ENCODE measurements around the gene ARHGEF28.
A peak's percentile ranks its signal among the peaks of the same experiment; 100 is the strongest.

Gene ARHGEF28

DNA sequence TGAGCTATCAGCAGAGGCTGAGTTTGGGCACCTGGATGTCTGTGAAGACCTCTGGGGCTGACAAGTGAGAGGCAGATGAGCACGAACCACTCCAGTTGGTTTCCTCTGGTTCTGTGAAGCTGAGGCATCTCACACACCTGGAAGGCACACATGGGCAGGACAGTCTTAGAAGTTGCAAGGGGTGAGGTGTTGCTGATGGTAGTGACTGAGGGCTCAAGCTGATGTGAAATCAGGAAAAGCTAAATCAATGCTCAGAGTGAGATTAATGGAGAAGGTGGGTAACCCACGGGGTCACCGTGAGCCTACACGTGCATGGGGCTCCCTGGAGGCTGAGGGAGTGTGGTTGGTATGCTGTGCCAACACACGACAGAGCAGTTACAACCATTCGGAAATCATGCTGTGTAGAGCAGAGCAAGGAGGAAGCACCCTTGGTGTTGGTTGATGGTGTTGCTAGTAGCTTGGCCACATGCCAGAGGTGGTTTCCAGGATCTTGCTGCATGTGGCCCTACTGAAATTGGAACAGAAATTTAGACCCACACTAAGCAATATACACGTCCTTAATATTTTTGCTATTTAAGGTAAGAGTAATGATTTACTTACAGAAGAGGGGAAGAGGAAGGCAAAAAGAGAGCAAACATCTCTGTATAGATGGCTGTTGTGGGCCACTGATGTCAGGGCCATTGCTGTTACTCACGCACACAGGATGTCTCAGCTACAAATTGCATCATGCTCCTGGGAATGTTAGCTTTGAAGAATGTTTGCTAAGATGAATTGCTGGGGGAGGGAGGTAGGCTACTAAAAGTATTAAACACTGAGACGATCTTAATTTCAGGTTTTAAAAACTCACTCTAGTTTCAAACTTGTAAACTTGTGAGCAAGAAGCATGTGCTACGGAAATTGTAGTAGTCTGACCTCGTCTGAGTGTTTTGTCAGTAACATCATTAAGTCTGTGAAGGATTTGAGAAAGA lies 170.5 kb downstream of the ARHGEF28 start:
- intact Hi-C loops (cut with DNase I), result no loop called here
- peak in 4 of 42 donors; percentile 4 to 9 (median 8) for DNase-seq

DNA sequence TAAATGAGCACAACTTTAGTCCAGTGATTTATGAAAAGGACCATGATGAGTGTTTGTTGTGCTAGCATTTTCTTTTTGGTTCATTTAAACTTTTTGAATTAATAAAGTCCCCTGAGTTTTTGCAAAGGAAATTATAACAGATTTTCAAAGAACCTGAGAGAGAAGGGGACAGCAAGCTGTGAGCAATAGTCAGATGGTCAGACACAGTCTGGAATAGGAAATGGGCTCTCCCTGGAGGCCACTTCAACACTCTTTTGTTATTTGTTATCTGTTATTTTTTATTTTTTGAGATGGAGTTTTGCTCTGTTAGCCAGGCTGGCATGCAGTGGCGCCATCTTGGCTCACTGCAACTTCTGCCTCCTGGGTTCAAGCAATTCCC lies 171.1 kb downstream of the ARHGEF28 start:
- intact Hi-C loops (cut with DNase I), result no loop called here
- no peak for DNase-seq

DNA sequence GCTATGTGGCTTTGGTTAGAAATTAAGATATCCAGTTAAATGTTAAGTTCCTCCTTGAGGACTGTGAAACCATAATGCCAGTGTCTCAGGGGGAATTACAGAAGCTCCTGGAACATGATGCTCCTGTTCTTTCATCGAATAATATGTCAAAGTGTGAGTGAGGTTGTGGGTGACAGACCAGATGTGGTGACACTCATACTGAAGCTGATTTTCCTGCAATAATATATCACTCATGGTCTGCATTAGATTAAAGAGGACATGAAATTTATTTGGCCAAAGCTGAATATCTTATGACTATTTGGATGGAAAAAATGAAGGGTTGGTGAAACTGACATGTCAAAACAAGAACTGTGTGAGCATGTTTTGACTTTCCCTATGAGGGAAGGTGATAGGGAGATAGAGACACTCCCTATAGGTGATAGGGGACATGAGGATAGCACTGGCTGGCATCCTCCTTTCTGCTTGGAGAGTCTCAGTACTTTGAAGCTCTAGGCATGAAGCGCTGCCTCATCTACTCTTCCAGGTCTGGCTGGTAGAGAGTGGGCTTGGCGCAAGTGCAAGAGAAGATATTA lies 173.5 kb downstream of the ARHGEF28 start:
- intact Hi-C loops (cut with DNase I), result no loop called here
- DNase-seq, result no peak

DNA sequence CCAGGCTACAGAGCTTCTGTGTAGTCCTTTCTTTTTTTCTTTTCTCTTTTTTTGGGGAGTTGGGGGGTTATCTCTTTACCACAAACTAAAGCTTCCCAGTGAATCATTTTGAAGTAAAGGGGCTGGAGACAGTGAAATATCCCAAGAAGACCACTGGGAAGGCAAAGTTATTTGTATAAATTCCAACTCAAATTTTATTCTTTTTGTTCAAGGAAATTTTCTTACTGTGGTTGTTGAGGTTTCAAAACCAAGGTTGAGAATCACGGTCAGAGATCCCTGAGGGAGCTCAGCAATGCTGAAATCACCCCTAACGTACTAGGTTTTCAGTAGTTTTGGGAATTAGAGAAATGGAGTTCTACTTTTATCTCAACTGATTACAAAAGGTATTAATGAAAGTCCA lies 175.7 kb downstream of the ARHGEF28 start:
- intact Hi-C loops (cut with DNase I), result no loop called here
- DNase-seq, result no peak

DNA sequence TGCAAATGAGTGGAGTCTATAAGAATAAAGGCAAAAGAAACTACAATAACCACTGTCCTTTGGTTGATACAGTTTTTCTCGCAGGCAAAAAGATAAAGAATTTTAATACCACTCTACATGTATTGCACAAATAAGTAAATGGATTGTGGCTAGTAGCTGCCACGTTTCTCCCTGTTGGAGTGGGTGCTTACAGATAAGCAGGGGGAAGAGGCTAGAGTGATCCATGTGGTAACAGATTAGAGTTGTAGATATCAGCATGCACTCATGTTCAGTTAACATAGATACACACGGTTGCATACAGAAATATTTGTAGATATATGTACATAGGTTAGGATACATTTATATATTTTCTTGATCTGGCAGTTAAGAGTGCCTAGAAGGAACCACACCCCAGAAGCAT lies 179.5 kb downstream of the ARHGEF28 start:
- intact Hi-C loops (cut with DNase I), result no loop called here
- DNase-seq, result no peak

DNA sequence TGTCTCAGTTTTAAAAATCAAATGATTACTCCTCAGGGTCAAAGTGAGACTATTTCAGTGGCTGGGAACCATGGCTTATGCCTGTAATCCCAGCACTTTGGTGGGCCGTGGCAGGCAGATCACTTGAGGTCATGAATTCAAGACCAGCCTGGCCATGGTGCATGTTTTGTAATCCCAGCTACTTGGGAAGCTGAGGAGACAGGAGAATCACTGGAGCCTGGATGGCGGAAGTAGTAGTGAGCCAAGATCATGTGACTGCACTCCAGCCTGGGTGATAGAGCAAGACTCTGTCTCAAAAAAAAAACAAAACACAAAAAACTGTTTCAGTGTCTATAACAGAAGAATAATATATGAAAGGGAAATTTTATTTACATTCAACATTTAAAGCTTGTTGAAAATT lies 182.9 kb downstream of the ARHGEF28 start:
- no peak for DNase-seq
- intact Hi-C loops (cut with DNase I), result no loop called here

DNA sequence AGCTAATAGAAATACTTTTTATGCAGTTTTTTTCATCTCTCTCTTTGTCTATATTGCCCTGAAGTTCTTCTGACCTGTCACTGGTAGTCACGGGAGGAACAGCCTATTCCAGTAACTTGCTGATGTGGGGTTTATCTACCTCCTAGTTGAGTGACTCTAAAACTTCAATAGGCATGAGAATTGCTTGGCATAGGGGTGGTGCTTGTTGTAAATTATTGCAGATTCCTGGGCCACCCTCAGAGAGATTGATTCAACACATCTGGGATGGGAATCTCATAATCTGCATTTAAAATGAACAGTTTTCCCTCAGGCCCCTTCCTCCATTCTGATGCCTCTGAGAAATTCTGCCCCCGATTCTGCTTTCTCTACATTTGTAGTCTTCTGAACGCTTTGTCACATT lies 184.4 kb downstream of the ARHGEF28 start:
- no peak for DNase-seq
- intact Hi-C loops (cut with DNase I), result no loop called here

DNA sequence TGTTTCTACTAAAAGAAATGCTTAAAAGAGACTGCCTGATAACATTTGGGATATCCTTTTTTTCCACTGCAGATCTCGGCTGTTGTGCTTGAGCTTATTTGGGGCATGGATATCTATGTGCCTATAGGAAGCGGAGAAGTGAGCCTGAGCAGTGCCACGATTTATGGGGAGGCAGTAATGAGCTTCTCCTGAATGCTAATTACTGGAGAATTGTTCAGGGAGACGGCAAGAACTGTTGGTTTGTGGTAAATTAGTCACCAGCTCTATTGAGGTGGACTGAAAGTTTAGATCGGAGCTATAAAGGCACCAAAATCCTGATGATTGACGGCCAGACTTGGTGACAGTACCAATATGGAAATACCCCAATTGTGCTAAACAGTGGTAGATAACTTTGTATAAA lies 186.5 kb downstream of the ARHGEF28 start:
- intact Hi-C loops (cut with DNase I), result no loop called here
- DNase-seq, result no peak

DNA sequence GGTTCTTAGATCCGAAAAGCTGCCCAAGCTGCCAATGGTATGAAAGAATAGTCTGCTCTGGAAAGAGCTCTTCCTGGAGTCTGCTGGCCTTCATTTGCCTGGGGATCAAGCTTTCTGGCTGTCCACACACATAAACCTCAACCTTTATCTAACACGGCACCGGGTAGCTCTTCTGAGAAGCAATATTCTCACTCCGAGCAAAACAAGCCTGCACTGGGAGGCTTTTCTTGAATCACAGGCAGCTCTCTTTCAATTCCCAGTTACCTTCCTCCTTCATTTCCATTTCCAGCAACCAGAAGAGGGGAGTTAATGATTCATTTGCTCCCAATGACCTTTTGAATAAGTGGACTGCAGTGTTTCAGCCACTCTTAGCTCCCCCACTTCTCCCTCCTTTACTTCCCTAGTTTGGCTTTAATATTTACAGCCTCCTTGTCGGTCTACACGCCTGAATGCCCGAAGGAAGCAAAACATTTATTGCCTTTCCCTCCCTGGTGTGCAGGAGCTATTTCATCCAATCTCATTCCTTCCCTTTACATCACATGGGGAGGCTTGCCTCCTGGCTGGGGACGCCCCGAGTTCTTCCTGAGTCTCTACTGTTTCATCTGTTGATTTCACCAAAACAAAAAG lies 187.1 kb downstream of the ARHGEF28 start:
- intact Hi-C loops (cut with DNase I), result no loop called here
- no peak for DNase-seq

DNA sequence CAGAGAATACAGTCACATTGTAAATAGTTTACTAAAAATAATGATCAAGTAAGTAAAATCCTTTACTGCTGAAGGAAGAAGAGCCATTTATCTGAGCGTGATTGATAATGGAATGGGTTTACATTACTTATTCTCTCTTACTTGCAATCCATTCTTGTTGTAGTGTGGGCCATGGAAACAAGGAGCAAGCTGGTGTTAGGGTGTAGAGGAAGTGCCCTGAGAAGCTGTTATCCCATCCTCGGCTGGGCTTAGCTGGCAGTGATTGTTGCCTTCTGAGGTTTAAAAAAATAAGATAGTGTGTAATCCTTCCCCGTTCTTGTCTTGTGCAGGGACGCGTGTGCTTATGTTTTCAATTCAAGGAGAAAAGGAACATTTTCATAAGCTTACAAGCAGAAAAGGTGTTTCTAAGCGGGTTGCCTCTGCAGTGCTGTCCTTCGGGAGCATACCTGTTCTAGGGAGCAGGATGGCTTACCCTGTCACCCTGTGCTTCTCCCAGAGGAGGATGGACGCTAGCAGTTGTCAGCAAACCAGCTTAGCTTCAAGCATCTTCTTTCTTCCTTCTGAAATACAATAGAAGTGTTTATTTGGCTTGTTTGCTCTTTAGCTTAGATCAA lies 188.3 kb downstream of the ARHGEF28 start:
- intact Hi-C loops (cut with DNase I), result no loop called here
- no peak for DNase-seq

DNA sequence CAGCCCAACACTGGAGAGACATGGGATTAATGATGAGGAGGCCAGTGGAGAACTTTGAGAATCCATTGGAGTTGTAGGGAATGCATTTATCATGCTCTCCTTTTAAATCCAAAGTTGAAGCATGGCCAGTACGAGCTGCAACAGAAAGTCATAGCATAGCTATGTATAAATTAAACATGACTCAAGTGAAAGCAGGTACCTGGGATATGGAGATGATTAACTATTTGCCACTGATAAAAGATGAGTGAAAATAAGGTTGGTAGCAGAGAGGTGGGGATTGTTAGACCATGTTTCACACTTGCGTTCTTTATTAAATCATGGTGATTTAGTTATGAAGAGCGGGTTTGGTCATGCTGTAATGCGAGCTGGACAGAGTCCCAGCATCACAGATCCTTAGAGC lies 189.6 kb downstream of the ARHGEF28 start:
- no peak for DNase-seq
- intact Hi-C loops (cut with DNase I), result no loop called here

DNA sequence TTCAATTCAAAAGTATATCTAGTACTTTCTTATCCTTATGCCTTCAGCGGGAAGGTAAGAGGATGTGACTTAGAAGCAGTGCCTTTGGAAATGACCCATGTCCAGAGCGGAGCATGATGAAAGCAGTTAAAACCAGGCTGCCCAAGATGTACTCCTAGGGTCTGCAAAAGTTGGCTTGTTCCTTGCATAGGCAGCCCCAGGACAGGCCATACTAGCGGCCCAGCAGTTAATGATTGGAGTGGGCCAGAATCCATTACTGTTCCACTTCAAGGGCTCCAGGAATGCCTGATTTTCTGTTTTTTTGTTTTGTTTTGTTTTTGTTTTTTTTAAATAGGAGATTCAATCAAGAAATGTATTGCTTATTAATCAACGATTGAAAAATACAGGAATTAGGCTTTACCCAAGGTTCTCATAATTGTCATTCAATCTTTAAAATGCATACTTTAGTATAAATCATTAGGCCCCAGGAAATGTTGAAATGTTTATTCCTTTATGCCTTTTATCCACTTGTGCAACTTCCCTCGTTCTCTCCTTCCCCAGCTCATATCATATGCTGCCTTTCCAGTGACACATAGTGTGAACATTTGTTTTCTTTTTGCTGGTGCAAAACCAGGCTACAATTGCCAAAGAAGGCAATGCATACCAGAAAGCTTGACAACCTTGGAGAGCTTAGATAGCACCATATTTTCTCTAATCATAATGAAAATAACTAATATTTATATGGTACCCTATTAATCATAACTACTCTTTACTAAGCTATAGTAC lies 190.8 kb downstream of the ARHGEF28 start:
- no peak for DNase-seq
- intact Hi-C loops (cut with DNase I), result no loop called here

DNA sequence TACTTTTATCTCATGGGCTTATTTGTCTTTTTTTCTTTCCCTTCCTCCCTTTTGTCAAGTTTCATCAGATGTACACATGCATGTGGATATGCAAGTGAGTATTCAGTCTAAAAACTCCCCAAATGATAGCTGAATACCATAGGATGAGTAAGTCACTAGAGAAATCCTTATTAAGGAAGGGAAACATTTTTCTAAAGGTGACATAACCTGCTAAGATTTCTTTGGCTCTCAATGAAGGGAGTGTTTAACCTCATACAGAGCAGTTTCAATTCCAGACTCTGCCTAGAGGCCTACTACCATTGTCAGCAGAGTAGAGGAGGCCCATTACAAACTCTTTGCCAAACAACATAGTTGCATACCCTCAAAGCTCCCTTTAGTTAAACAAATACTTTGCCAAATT lies 192.4 kb downstream of the ARHGEF28 start:
- intact Hi-C loops (cut with DNase I), result no loop called here
- no peak for DNase-seq

DNA sequence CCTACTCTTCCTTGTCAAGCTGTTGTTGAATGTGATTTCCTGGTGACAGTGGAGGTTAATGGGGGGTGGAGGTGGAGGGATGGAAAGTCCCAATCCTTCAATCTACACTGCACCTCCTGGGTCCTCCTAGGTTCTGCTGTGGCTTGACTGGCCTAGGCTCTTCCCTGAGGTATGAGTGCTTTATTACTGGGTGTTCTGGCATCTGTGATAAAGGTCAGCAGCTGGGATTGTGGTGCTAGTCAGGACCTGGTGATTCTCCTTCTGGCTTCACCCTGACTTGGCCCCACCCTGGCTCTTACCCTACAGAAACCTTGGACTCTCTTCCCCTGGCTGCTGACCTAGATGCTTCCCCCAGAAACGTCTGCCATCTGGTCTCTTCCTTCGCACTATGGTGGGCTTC lies 194.3 kb downstream of the ARHGEF28 start:
- intact Hi-C loops (cut with DNase I), result no loop called here
- DNase-seq, result no peak

DNA sequence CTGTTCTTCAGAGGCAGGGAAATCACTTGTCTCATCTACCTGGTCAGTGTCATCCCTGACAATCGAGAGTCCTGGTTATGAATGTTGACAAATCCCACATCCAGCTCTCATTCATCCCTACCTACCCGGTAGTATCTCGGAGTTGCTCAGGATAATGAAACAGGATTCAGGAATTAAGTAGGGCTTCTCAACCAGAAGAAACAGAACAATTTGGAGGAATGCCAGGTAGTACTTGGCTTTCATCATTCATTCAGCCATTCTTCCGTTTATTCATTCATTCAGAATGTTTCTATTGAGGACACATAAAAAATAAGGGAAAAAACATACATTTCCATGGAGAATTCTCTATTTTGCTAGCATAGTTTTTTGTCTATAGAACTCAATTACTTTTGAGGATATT lies 195.0 kb downstream of the ARHGEF28 start:
- intact Hi-C loops (cut with DNase I), result no loop called here
- no peak for DNase-seq

DNA sequence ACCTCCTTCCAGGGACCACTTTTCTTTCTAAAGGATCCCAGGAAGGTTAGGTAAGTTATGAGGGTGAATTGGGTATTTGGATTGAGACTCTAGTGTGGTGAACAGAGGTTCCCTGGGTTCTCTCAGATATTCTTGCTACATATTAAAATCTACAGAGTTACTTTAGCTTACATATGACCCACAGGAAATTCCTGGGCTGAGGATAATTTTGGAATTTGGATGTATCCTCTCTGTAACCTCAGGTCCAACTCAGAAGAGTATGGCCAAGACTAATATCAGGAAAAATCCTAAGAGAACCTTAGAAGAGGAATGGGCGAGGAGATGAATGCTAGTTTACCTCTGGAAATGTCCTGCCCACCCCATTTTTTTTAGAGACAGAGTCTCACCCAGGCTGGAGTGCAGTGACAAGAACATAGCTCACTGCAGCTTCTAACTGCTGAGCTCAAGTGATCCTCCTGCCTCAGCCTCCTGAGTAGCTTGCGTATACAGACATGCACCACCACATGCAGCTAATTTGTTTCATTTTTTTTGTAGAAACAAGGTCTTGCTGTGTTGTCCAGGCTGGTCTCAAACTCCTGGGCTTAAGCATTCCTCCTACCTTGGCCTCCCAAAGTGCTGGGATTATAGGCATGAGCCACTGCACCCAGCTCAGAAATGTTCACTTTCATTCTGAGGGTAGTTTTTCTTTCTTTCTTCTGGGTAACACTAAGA lies 196.4 kb downstream of the ARHGEF28 start:
- DNase-seq, result no peak
- intact Hi-C loops (cut with DNase I), result no loop called here

DNA sequence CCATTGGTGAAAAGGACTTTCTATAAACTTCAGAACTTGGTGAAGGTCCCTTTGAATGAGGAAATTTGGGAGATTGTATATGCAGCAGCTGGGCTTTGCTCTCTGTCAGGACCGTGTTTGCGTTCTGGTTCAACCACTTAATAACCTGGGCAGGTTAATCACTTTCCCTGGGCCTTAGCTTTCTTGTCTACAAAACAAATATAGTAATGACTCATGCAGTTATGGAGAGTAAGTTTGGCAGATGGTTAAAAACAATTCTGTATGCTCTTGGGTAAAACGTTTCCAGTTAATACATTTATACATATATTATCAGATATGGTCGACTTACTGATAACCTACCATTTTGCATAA lies 197.0 kb downstream of the ARHGEF28 start:
- intact Hi-C loops (cut with DNase I), result no loop called here
- no peak for DNase-seq

DNA sequence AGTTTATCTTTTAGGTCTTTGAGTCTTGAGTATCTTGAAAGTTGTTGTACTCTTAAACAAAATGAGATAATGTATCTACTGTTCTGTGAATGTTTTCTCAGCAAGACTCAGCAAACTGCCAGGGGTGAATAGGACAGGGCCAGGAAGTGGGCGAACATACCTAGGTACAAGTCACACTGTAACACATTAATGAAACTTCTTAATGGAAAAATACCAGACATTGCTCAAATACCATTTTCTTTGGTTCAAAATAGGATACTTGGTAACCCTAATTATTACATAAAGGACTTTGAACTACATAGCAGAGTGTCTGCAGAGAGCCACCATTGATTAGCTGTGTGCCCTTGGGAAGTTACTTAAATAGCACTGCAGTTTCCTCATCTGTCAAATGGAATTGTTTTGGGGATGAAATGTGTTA lies 197.5 kb downstream of the ARHGEF28 start:
- intact Hi-C loops (cut with DNase I), result no loop called here
- no peak for DNase-seq

DNA sequence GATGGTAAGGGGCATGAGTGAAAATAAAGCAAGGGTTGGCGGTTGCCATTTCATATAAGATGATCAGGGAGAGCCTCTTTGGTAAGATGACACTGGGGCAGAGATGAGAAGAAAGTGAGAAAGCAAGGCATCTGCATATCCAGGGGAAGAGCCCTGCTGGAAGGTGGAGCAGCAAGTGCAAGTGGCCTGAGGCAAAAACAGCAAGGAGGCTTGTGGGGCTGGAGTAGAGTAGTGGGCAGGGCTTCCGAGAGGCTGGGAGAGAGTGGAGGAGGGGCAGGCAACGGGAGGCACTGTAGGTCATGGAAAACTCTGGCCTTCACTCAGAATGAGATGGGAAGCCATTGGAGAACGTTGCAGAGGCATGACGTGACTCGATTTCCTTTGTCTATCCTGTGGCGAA lies 199.2 kb downstream of the ARHGEF28 start:
- intact Hi-C loops (cut with DNase I), result no loop called here
- no peak for DNase-seq
